DMS 273 (cell line): ENCODE results near the gene GRIK4.
A peak's percentile ranks its signal among the peaks of the same experiment; 100 is the strongest.

Experiments used
- DNase-seq: peaks from one replicate; lab custom pipeline; 2025; ENCODE audit not compliant: unreplicated experiment; lab: John Stamatoyannopoulos, UW

The GRIK4 gene

DNA sequence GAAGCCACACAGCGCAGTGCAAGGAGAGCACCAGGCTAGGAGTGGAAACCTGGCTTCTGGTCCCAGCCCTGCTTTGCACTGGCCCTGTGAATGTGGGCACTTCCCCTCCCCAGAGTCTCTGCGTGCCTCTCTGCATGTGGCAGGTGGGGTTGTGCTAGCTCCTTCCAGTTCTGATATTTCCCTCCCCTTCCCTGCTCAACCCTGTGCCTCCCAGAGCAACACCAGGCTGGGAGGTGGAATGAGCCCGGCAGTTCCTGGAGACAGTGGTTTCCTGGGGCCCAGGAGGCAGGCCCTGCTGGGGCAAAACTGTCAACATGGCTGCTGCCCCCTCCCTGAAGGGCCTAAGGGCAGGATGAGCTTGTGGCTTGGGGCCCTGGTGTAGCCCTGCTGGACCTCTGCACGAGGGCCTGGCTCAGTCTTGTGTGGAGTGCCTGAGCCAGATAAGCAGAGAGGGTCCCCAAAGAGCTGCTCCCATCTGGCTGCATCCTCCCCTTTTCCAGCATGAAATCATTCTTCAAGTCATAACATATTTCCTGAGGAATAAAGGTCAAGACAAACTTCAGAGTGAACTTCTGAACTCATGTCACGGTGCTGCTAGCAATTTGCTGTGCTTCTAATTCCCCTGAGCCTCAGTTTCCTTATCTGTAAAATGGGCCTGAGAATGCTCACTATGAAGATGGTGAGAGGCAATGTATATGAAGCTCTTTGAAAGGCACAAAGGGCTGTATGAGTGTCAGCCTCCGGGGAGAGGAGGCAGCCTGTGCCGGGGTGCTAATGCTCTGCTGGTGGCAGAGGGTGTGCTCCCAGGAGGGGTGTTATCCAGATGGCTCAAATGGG lies 116.0 kb downstream of the GRIK4 start:
- DNase-seq: no peak

DNA sequence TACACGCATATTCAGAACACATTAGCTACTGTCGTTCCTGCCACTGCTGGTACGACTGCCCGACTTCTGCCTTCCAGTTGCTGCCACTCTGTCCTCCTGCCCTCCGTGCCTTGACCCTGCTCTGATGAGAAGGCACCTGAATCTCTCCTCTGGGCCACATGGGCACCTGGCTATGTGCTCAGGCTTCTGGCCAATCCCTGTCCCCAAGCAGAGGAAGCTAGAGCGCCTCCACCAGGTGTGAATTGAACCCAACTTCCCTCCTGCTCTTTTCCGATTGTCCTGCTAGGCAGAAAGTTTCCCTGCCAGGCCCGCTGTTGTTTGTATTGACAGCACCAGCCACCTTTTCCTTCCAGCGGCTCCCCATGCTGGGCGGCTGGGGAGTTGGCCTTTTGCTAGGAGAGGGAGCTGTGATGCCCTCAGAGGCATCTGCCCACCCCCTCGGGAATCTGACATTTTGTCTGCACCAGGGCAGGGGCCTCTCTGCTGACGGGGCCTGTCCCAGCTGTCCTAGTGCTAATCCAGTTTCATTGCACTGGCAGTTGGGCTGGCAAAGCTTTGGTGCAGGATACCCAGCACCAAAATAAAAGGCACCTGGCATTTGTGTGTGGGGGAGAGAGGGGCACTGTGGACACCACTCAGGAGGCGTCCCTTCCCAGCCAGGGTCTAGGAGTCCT lies 118.0 kb downstream of the GRIK4 start:
- no peak for DNase-seq

DNA sequence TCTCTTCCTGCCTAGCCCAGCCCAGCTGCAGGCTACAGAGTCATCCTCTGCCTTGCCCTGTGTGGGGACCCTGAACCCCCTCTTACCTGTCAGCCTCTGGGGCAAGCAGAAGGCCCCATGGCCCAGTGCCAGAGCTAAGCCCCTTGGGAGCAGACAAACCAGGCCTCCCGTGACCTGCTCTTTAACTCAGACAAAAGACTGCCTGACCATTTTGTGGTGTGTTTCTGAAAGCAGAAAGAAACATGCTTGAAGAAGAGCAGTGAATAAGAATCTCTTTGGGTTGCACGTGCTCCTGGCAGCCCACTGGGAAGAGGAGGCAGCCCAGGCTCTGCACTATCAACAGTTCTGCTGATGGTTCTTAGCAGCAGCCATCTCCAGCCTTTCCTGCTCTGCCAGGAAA lies 118.6 kb downstream of the GRIK4 start:
- DNase-seq: no peak

DNA sequence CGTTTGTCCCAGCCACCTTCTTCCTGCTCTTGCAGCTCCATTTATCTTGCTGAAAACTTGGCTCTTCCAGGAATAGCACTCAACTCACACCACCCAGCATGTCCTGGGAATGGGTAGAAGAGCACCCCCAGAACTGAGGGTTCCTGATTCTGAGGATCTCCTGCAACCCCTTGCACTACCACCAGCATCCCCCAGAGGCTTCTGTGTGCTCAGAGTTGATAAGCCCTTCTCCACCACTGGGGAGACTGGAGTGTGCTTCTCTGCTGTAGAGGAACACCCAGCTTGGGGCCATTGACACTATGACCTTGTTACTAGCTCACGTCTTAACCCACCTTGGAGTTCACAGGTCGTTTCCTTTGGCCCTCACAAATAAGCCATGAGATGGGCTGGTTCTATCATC lies 121.0 kb downstream of the GRIK4 start:
- DNase-seq: peak; percentile 13

GRCh38 chr11:120633616-120634393 lies 122.3 kb downstream of the GRIK4 start:
- peak; percentile 18 for DNase-seq

DNA sequence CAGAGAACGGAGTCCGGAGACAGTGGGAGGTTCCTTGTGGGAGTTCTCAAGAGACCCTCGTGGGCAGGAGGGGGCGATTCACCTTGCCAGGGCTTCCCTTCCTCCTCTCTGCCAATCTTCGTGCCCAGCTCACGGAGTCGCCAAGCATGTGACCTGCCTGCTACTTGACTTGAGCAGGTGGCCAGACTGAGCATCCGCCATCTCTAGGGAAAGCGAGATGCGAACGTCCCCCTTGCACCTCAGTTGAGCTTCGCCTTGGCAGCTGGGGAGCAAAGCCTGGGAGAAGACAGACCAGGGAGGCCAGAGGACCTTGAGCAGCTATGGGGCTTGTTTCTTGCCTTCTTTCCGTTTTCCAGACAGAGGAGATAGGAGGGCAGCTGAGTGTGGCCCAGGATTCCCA lies 123.2 kb downstream of the GRIK4 start:
- DNase-seq: no peak

DNA sequence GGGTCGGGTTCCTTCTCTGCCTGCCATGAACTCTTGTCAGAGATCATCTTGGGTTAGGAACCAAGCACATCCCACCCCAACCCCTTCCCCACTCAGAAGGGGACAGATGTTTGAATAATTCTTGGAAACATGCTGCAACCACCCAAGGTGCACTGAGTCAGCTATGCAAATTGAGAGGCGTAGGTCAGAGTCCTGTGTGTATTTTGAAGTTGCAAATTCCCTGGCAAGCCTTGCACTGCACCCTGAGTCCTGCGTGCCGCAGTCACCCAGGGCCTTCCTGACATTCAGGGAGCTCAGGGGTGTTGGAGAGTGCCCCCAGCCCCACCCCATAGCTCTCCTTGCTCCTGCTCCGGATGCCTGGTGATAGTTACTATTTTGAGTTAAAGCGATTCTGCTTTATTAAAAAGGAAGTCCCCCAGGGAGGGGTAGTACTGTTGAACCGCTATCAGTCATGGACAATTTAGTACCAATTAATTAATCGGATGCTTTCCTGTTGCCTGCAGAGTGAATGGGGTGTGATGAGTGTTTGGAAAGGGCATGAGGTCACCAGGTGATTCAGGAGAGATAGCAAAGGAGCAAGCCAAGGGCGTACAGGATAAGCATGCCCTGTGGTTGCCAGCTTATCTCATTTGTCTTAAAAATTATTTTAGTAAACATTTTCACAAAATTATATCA lies 123.7 kb downstream of the GRIK4 start:
- no peak for DNase-seq

DNA sequence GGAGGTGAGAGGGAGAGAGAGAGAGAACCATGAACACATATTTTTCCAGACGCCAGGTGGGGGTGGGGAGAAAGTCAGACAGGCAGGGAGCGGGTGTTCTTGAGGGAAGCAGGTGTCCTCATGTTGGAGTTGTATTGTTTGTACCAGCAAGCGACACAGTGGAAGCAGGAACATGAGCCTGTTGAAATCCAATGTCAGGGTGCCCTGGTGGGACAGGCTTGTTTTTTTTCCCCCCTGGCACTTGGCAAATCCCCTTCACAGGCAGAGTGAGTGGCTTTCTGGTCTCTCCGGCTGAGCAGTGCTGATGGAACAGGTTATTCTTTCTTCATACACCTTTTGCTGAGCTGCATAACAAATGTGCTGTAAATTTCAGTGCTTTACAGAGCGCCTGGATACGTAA lies 125.6 kb downstream of the GRIK4 start:
- no peak for DNase-seq

GRCh38 chr11:120642196-120642894 lies 130.8 kb downstream of the GRIK4 start:
- no peak for DNase-seq

- no peak for DNase-seq
Measured at GRCh38 chr11:120643284-120643683, 131.7 kb downstream of the GRIK4 start.

DNA sequence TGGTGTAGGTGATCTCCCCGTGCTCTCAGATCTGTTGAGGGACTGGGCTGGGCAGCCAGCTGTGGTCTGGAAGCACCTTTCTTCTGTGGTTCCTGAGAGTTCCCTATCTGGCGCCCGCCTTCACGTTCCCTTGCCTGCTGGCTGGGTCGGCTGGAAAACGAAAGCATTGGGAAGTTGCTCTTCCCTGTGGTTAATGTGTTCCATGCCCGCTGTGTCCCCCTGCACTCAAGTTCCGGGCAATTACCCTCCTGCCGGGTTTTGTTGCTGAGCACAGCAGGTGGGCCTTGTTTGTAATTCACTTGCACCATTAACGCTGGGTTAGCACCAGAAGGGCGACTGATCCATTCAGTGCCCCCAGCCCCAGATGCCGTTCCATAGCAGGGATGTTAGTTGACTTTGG lies 134.1 kb downstream of the GRIK4 start:
- DNase-seq: peak; percentile 28

- no peak for DNase-seq
Measured at GRCh38 chr11:120646206-120646605, 134.7 kb downstream of the GRIK4 start.

DNA sequence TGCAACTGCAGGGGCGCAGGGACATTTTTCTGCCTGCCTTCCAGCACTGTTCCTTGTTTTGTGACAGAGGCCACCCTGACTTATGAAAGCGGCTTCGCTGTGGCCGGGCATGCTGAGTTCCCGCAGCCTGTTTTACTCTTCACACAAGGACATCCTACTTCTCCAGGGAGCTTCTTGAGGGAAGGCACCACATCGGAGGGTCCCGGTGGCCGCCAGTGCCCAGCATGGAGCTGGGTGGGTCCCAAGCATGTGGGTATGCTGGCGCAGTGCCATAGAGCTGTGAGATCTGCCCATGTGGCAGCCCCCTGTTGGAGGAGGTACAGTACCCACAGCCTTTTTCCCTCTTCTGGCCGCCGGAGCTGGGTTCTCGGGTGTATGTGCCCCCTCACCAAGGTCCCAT lies 136.1 kb downstream of the GRIK4 start:
- DNase-seq: no peak

DNA sequence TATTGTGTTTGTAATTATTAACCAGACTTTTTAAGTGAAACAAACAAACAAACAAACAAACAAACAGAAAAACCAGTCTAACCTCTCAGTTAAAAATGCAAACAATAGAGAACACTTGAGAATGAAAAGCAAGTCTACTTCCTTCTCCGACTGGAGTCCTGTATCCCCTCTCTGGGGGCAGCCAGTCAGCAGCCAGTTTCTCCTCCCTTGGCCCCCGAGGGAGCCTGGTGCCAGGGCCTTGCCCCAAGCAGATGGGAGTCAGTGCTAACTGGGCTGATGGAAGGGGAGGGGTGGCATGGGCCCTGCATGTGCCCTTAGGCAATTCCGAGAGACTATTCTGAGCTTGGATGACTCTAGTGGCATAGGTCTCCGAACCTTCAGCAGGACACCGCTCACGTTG lies 137.2 kb downstream of the GRIK4 start:
- DNase-seq: peak; percentile 5

DNA sequence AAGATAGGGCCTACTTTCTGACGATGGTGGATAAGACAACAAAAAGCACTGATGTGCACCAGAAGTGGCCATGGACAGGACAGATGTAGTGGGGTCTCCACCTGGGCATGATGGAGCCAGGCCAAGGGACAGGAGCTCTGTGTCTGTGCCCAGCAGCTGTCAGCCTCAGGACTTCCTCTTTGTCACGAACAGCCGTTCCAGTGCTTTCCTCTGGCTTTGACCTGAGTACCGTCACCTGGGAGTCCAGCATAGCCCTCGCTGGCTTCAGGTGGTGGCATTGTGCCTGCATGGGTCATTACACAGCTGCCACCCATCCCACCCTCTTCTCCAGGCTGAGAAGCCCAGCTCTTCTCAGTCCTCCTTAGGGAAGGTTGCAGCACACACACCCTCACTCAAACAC lies 137.8 kb downstream of the GRIK4 start:
- DNase-seq: no peak

- DNase-seq: no peak
Measured at GRCh38 chr11:120651396-120651795, 139.8 kb downstream of the GRIK4 start.

DNA sequence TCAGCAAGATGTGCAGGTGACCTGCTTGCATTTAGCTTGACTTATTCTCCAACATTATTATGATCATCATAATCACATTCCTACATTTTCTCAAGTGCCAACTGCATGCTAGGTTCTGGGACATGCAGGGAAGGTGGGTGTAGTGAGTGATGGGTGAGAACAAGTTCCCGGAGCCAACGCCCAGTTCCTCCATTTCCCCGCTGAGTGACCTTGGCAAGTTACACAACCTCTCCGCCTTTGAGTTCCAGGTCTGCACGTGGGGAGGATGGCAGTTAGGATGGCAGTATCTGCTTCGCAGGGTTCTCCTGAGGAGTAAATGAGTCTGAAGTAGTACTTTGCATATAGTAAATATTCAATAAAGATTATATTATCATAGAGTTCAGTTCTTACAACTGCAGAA lies 140.3 kb downstream of the GRIK4 start:
- no peak for DNase-seq

DNA sequence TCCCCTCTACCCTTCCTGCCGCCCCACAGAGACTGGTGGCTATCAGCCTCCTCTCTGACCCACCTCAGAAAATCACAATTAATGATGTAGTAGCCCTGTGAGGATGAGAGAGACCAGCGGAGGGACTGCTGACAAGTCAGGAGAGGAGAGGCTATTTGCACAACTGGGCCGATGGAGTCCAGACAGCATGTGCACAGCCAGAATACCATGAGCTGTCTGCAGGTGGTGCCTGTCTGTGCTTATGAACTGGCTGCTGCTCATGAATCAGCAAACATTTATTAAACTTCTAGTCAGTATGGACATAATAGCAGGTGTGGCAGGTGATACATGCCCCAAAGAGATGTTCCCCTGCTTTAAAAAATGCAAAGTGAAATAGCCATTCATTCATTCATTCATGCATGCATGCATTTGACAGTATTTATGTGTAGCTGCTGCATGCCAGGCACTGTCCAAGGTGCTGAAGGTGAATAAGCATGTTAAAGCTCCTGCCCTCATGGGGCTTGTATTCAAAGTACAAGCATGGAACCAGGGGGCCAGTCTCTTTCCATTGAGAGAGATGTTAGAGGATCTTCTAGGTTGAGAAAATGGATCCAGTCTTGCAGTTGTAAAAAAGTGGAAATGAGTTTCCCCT lies 141.3 kb downstream of the GRIK4 start:
- no peak for DNase-seq

DNA sequence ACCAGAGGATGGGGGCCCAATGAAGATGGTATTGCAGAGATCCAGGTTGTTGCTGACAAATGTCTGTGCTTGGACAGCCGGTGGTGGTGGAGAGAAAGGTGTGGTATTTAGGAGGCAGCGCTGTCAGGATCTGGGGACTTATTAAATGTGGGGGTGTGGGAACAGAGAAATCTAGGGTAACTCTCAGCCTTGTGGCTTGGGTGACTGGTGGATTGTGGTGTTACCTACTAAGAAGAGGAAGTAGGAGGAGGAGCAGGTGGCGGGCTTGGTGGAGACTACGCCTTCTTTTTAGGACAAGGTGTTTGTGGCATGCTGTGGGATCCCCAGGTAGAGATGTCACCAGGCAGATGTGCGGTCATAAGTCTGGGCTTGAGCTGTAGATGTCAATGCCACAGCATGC lies 144.0 kb downstream of the GRIK4 start:
- no peak for DNase-seq
